Measurements from ENCODE around the gene LY6G6C.
A peak's percentile ranks its signal among the peaks of the same experiment; 100 is the strongest.
"Not testable (repeated sequence)": the region's sequence is repeated elsewhere in the genome, so short reads cannot be mapped to it uniquely, and the experiment has no call there.

The LY6G6C gene

DNA sequence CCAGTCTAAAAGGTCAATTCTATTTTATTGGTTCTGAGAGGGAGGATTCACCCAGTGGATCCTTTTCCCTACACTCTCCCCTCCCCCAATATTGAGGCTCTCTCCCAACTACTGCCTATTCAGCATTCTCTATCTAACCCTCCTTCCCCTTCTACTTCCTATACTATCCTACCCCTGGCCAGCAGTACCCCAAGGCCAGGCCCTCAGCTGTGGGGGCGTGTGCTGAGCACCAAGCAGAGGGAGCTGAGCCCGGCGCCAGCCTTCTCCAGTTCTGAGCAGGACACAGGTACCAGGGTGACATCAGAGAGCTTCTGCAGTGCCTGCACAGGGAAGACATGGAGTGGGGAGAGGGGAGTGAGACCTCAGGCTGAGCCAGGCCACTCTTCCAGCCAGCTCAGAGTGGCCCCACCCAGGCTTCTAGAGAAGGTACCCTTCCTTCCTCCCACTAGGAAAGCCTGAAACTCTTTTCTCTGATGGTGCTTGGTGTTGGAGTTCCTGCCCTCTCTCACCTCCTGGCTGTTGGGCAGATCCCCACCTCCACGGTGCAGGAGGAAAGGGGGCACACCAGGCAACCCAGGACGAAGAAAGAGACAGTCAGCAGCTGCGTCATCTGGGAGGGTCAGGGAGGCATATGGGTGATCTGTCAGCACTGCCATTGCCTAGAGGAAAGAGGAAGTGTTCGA, 5.6 kb upstream of the LY6G6C start:
- no peak for DNase-seq (ENCODE audit: low spot score)

DNA sequence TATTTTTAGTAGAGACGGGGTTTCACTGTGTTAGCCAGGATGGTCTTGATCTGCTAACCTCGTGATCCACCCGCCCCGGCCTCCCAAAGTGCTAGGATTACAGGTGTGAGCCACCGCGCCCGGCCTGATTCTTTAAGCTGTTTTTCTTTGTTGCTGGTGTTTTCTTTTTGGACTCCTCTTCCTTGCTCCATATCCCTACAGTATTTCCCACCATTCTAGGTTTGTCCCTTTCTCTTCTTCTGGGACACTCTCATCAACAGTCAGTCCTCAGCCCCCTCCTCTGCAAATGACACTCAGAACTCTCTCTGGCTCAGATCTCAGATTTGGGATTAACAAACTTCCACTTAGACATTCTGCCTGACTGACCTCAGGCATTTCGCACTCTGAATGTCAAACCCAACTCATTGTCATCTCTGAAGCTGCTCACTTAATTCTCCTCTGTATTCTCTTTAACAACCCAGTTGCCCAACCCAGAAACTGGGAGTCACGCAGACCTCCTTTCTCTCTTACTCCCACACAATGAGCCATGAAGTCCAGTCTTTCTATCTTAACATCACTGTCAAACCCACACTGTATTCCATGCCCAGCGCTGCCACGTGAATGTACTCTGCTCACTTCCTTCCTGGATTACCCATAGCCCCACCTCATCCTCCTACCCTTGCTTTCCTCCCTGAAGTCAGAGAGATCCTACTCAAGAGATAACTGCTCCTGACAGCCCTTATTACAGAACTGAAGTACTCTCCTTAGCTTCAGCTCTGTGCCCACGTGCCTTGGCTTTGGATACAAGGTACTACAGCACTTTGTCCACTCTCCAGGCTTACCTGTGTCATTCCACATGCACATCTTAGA, 4.2 kb upstream of the LY6G6C start:
- no peak for DNase-seq (ENCODE audit: low spot score)

DNA sequence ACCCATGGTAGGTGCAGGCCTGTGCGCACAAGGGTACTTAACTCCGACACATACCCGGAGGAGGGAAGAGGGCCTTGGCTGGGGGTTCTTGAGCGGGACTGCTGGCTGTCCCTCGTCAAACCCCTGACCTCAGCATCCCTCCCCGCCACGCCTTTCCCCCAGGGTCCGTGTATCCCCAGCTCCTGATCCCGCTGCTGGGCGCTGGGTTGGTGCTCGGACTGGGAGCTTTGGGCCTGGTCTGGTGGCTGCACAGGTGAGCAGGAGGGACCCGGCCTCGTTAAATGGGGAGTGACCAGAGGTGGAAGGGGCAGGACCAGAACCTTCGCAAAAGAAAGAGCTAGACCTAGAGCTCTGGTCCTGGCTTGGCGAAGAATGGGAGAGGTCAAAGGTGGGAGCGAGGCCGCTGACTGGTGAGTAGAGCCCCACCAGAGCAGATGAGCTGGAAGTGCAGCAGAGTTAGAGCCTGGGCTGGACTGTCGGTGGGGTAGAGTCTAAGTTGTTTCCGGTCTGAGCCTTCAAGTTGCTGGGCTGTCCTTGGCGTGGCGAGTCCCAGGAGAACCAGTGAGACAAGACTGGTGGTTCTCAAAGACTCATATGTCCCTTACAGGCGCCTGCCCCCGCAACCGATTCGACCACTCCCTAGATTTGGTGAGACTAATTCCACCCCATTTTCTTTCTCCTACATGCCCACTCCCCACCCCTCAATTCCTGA, 2.6 kb upstream of the LY6G6C start:
- no peak for DNase-seq (ENCODE audit: low spot score)

DNA sequence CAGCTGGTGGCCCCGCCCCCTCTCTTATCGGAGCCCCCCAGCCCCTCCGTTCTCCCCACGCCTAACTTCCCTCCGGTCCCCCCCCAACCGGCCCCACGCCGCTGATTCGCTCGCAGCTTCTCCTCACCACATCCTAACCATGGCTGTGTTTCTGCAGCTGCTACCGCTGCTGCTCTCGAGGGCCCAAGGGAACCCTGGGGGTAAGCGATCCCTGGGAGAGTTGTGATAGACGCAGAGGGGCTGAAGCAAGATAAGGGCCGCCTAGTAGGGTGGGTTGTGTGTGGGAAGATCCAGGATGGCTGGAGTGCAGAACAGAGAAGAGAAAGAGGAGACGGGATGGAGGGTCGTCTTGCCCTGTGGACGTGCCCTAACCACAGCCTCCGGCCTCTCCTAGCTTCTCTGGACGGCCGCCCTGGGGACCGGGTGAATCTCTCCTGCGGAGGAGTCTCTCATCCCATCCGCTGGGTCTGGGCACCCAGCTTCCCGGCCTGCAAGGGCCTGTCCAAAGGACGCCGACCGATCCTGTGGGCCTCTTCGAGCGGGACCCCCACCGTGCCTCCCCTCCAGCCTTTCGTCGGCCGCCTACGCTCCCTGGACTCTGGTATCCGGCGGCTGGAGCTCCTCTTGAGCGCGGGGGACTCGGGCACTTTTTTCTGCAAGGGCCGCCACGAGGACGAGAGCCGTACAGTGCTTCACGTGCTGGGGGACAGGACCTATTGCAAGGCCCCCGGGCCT, 1.9 kb upstream of the LY6G6C start, which contains the start of gene MPIG6B:
TSS of gene MPIG6B (plus strand) at position 129 of the 735 bp plus-strand sequence. CDS start at position 140, 11 bp downstream.
- DNase-seq (ENCODE audit: low spot score), result no peak

DNA sequence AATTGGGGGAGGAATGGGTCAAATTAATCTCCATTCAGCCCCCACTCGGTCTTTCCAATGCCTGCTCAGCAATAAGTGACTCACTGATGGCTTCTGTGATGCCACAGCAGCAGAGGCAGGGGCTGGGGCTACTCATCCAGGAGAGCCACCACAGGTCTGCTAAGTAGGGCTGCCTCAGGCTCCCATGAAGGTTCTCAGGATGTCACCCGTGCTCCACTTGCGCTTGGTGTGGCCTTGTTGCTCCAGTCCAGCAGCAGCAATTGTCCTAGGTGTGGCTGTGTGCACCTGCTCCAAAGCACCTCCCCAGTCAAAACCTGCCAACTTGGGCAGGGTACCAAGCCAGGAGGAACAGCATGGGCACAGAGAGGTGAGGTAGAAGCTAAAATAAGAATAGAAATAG, 627 bp upstream of the LY6G6C start:
- DNase-seq (ENCODE audit: low spot score), result no peak

DNA sequence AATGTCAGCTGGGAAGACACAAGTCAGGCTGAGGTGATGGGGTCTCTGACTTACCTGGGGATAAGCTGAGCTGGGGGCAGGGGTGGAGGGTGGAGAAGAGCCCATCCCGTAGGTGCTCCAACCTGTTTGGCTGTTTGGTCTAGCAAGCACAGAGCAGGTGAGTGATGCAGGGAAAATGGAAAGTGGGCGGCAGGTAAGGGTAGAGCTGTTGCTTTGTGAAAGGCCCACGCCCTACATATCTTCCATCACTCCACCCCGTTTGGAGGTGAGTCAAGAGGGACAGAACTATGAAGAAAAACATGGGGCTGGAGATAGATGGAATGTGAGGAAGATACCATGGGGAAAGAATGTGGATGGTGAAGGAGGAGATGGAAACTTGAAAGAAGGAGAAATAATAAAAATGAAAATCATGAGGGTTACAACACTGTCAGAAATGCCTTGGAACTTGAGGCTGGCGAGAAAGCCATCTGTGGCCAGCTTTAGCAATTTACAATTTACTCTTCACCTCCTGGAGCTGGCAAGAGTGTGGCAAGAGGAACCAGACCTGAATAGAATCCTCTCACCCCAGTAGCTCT, 1.3 kb downstream of the LY6G6C start:
- DNase-seq (ENCODE audit: low spot score), result no peak

DNA sequence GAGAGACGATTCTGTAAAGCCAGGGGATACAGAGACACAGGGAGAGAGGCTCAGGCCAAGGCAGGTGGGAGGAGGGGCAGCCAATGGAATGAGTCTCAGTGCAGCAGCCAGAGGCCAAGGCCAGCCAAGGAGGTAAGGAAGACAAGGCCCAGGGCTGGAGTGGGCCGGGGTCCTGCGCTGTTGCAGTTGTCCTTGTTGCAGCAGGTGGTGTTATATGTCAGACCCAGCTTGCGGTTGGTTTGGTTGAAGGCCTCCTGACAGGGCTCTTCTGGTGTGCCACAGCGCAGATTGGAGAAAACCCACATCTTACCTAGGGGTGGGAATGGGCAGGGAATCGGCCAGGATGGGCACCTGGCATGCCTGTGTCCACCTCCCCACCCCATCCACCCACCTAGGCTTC, 2.5 kb downstream of the LY6G6C start:
- DNase-seq (ENCODE audit: low spot score), result no peak

DNA sequence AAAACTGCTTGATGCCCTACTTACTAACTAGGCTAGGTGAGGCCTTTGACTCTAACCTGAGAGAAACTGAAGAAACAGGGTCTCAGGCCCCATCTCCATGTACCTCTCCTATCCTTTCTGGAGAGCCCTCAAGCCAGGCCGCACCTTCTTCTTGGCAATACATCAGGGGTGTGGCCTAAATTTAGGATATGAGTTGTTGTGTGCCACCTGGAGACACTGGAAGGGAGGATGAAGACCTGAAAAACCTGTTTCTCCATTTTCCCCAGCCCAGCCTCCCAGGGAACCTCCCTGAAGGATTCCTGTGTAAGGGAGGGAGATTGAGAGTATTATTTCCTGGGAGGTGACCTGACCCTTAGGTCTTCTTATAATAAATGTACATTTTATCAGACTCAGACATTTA, 3.3 kb downstream of the LY6G6C start:
- DNase-seq (ENCODE audit: low spot score), result no peak

DNA sequence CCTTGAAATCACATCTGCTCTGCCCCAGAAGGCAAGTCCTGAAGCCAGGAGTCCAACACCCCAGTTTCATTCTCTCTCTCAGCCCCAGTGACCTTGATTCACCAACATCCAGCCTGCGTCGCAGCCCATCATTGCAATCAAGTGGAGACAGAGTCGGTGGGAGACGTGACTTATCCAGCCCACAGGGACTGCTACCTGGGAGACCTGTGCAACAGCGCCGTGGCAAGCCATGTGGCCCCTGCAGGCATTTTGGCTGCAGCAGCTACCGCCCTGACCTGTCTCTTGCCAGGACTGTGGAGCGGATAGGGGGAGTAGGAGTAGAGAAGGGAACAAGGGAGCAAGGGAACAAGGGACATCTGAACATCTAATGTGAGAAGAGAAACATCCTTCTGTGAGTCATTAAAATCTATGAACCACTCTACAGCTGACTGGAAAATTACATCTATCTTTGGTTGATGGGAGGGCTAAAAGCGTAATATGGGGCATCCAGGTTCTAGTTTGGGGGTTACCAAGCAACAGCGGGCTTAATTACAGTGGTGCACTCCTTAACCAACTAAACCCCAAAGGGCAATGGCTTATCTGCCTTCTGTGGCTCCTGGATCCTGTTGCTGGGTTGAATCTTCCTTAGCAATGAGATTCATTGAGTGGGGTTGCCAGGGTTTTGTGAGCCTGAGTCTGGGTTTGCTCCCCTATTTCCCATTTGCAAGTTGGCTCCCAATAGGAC, 3.9 kb downstream of the LY6G6C start:
- DNase-seq (ENCODE audit: low spot score), result no peak

DNA sequence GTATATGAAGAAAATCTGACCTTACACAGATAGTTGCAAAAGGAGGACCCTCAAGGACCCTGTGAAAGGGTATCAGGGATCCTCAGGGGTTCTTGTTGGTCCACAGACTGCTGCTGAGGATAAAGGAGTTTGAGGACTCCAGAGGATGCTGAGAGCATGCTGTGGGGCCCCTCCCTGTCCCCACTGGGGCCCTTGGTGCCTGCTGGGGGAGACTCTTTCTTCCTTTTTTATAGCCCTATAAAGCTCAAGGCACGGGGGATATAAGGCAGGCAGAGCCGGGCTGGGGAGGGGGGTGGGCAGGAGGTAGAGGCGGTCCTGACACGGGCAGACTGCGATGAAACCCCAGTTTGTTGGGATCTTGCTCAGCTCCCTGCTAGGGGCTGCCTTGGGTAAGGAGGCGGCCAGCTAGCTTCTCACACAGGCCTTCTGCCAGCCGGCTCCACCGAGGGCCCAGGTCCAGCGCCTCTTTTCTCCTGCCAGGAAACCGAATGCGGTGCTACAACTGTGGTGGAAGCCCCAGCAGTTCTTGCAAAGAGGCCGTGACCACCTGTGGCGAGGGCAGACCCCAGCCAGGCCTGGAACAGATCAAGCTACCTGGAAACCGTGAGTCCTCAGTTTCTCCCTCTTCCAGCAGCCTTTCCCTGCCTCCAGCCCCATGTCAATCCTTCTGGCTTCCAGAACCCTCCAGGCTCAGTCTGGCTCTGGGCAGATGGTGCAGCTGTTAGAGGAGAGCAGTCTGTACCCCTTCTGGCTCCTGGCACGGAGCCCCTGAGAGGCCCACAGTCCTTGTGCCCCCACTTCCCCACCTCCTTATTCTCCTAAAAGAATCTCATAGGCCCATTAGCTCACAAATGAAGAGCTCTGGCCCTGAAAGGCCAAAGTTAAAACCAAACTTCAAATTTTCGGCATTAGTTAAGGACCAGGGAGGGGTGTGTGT, 6.3 kb downstream of the LY6G6C start, which contains the start of gene LY6G6D:
TSS of gene LY6G6D (plus strand) at position 327 of the 937 bp plus-strand sequence. CDS start at position 335, 8 bp downstream.
- no peak for DNase-seq (ENCODE audit: low spot score)

DNA sequence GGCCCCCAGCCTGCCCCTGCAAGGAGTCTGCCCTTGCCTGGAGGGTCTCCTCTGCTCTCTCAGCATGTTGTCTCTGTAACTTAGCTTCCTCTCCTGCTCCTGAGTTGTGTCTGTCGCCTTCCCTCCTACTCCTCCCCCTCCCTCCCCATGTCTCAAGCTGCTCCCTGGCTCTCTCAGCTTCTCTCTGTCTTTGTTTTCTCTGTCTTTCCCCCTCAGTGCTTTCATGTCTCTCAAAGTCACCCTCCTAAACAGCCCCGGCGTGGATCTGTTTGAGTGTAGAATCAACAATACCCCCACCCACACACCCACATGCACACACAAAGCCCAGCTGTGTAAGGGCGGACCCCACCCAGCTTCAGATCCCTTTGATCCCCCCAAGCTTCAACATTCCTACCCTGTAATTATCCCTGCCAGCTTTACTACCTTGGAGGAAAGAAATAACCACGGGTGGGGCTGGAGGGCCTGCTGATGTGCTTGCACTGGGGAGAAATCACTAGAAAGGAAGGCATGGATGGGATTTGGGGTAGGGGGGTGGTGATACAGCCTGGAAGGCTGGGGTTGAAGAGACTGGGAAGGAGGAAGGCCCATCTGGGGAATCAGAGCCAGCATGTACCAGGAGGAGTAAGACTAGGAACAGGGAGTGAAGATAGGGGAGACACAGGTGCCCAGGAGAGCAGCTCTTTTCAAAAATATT, 7.4 kb downstream of the LY6G6C start:
- no peak for DNase-seq (ENCODE audit: low spot score)

DNA sequence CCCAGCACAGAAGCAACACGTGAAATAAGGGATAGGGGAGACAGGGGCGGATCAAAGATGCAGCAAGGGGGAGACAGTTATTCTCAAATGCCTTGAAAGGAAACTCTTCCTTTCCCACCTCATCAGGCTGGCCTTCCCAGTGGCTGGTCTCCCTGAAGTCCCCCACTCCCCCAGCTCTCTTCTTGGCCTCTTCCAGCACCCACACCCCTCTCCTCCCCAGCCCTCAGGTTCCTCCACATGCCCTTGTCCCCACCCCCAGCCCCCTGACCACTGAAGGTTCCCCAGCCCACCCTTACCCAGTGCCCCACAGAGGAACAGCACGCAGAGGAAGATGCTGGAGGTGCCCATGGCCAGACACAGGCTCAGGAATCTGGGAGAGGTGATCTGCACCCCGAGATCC, 8.1 kb downstream of the LY6G6C start:
- DNase-seq (ENCODE audit: low spot score), result no peak

DNA sequence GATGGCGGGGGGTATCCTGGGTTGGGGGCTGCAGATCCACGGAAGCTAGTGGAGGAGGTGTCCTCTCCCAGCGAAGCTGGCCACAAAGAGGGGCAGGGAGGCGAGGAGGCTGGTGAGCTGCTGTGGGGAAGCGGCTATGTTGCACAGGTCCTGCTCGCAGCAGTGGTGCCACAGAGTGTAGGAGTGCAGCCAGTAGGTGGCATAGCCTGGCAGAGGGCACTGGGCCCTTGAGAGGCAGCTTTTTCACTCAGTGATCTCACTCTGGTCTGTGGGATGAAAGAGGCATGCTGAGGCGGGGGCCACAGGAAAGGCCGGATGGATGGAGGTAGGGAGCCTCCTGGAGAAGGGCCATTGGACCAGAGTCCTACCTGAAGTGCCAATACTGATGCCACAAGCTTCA, 9.2 kb downstream of the LY6G6C start:
- DNase-seq (ENCODE audit: low spot score), result peak; percentile 47

DNA sequence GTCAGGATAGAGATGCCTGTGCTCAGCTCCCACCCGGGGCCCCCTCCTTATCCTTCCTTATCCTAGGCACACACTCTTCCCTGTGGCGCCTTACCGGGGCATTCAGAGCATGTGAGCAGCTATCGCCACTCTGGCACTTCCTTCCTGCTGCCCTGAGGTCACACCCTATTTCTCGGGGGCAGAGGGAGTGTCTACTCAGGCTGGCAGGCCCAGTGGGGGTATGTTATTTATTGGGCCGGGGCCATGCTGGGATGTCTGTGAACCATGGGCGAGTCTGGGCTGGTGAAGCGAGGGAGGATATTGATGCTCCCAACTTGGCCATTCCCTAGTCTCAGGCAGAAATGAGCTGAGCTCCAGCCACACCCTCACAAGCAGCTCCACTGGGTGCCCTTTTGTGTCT, 10.3 kb downstream of the LY6G6C start:
- DNase-seq (ENCODE audit: low spot score), result peak; percentile 65

DNA sequence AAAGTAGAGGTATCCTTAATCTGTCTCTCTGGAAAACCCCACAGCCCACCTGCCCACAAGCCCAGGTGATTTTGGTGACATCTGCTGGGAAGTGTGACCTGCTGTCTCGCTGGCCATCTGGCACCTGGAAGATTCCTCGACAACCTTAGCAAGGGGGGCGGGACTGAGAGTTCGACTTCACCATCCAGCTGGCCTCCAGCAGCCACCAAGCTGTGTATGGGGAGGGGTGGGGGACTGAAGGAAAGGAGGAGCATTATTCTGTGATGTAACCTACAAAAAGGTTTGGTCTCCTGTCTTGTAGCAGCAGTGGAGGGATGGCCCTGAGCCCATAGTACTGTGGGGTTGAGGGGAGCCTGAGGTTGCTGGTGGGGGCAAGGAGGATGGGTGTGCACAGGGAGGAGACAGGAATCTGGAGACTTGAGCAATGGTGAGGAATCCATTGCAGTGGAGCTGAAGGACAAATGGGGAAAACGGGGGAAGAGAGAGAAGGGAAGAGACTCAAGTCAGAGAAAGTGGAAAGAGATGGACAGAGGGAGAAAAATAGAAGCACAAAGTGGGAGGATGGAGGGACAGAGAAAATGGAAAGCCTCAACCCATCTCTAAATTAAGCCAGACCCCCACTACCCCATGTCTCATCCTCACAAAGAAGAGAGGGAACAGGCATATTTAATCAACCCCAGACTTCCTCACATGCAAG, 10.9 kb downstream of the LY6G6C start:
- no peak for DNase-seq (ENCODE audit: low spot score)

DNA sequence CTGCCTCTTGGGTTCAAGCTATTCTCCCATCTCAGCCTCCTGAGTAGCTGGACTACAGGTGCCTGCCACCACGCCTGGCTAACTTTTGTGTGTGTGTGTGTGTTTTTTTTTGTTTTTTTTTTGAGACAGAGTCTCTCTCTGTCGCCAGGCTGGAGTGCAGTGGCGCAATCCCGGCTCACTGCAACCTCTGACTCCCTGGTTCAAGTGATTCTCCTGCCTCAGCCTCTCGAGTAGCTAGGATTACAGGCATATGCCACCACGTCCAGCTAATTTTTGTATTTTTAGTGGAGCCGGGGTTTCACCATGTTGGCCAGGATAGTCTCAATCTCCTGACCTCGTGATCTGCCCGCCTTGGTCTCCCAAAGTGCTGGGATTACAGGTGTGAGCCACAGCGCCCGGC, 12.4 kb downstream of the LY6G6C start:
- not testable (repeated sequence) for DNase-seq (ENCODE audit: low spot score)

DNA sequence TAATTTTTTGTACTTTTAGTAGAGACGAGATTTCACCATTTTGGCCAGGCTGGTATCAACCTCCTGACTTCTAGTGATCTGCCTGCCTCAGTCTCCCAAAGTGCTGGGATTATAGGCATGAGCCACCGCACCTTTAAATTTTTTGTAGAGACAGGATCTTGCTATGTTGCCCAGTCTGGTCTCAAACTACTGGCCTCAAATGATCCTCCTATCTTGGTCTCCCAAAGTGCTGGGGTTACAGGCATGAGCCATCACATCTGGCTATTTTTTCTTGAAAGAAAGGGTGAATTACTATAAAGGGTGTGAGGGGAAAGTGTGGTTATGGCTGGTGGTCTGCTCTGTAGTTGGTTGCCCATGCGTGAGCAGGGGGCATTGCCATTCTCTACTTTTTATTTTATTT, 13.3 kb downstream of the LY6G6C start:
- no peak for DNase-seq (ENCODE audit: low spot score)

DNA sequence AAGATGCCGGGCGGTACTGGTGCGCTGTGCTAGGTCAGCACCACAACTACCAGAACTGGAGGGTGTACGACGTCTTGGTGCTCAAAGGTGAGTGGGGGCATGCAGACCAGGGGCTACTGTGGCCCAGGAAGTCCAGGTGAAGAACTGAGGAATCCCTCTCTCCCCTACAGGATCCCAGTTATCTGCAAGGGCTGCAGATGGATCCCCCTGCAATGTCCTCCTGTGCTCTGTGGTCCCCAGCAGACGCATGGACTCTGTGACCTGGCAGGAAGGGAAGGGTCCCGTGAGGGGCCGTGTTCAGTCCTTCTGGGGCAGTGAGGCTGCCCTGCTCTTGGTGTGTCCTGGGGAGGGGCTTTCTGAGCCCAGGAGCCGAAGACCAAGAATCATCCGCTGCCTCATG, 13.8 kb downstream of the LY6G6C start:
- no peak for DNase-seq (ENCODE audit: low spot score)

DNA sequence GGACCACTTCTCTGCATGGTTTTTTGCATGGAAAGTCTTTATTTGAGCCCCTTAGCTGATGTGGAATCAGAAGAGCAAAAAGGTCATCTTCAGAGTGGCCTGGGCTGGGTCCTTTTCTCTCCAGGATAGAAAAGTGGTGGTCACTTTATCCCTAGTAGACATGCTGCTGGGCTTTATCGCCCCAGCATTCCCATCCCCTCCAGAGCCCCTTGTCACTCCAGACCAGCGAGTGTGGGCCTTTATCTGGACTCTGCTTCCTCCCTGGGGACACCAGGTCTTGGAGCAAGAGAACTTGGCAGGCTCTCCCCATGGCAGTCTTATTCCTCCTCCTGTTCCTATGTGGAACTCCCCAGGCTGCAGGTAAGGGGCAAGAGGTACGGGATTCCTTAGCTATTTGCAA, 14.9 kb downstream of the LY6G6C start, which contains the start of gene LY6G6F:
TSS of gene LY6G6F (plus strand) at position 268 of the 400 bp plus-strand sequence. CDS start at position 309, 41 bp downstream.
- DNase-seq (ENCODE audit: low spot score), result no peak
